Ovary (tissue), 3 donors: ENCODE measurements around the gene FBXL7.

Experiments used
- POLR2A ChIP-seq: fragments of 450-650 bp; IDR thresholded peaks from one replicate; pipeline ENCODE4 v1.6.1; 2017; ENCODE audit warnings: antibody characterized with exemption, mild to moderate bottlenecking, moderate library complexity
- TF ChIP-seq, protein P1 (sequence below), 3 donors: fragments of 450-650 bp in 2 of 3; fragments of 200-600 bp in 1 of 3; IDR thresholded peaks; one replicate each; pipeline versions ENCODE4 v1.5.1 to v1.8.0; 2016 to 2022; ENCODE audit warnings: antibody characterized with exemption in 3 of 3, mild to moderate bottlenecking in 1 of 3
- donor health status: DM: no; HTN: no; CAD: no.

- TF ChIP-seq, protein P1, sequence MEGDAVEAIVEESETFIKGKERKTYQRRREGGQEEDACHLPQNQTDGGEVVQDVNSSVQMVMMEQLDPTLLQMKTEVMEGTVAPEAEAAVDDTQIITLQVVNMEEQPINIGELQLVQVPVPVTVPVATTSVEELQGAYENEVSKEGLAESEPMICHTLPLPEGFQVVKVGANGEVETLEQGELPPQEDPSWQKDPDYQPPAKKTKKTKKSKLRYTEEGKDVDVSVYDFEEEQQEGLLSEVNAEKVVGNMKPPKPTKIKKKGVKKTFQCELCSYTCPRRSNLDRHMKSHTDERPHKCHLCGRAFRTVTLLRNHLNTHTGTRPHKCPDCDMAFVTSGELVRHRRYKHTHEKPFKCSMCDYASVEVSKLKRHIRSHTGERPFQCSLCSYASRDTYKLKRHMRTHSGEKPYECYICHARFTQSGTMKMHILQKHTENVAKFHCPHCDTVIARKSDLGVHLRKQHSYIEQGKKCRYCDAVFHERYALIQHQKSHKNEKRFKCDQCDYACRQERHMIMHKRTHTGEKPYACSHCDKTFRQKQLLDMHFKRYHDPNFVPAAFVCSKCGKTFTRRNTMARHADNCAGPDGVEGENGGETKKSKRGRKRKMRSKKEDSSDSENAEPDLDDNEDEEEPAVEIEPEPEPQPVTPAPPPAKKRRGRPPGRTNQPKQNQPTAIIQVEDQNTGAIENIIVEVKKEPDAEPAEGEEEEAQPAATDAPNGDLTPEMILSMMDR (IDR thresholded peaks at IDR 0.05) = no peak
- TF ChIP-seq POLR2A = no peak
These were observed 207.7 kb downstream of the FBXL7 start for GRCh38 chr5:15707631-15708030.
